IPS-18a (cell line): ENCODE measurements around the gene PRXL2B.

ENCODE experiments used
- H3K27ac ChIP-seq: one replicate; pipeline ENCODE4 v1.5.1; 2013; ENCODE audit warnings: low read length
- H3K27me3 ChIP-seq: one replicate; pipeline ENCODE4 v1.6.1; 2013; ENCODE audit warnings: mild to moderate bottlenecking, low read length; ENCODE audit not compliant: control insufficient read depth, insufficient read depth
- H3K36me3 ChIP-seq: one replicate; pipeline ENCODE4 v1.6.1; 2013; ENCODE audit warnings: low read depth, low read length; ENCODE audit not compliant: control insufficient read depth
- H3K4me1 ChIP-seq: one replicate; pipeline ENCODE4 v1.6.1; 2013; ENCODE audit warnings: low read depth, low read length; ENCODE audit not compliant: control insufficient read depth
- H3K4me3 ChIP-seq: one replicate; pipeline ENCODE4 v1.5.1; 2013; ENCODE audit warnings: low read length
- H3K9ac ChIP-seq: one replicate; pipeline ENCODE4 v1.6.1; 2013; ENCODE audit warnings: mild to moderate bottlenecking, low read length, moderate library complexity
- H3K9me3 ChIP-seq: one replicate; pipeline ENCODE4 v1.6.1; 2013; ENCODE audit warnings: low read depth, low read length; ENCODE audit not compliant: control insufficient read depth

The PRXL2B gene

DNA sequence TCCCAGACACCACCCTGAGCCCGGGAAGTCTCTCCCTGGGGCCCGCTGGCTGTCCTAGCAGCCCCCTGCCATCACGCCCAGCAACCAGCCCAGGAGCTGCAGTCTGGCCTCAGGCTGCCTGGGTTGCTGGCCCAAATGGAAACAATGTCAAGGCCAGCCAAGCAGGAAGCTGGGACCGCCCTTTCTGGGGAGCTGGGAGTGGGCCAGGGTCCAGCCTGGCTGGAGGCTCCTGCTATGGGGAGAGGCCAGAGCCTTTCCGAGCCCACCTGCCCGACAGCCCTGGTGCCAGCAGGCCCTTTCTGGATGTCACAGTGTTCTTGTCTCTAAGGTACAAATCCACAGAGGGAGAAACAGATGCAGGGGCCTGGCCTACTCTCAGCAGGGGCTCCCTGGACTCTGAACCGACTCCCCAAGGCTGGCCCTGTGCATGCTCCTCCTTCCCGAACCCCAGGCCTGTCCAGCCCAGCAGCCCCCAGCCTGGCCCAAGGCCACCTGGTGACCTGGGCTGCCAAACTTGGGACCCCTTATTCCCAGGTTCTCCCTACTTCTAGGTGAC is 47.4 kb downstream of the PRXL2B start:
- H3K36me3 ChIP-seq = no peaks in the 10 kb centered on the region
- no peak overlapping the region for H3K27ac ChIP-seq
- H3K4me3 ChIP-seq = no peak overlapping the region
- no peak overlapping the region for H3K9ac ChIP-seq
- peaks cover 9% of the 10 kb centered on the region for H3K4me1 ChIP-seq
- peaks cover 3% of the 10 kb centered on the region for H3K9me3 ChIP-seq
- H3K27me3 ChIP-seq = peaks cover 40% of the 10 kb centered on the region

DNA sequence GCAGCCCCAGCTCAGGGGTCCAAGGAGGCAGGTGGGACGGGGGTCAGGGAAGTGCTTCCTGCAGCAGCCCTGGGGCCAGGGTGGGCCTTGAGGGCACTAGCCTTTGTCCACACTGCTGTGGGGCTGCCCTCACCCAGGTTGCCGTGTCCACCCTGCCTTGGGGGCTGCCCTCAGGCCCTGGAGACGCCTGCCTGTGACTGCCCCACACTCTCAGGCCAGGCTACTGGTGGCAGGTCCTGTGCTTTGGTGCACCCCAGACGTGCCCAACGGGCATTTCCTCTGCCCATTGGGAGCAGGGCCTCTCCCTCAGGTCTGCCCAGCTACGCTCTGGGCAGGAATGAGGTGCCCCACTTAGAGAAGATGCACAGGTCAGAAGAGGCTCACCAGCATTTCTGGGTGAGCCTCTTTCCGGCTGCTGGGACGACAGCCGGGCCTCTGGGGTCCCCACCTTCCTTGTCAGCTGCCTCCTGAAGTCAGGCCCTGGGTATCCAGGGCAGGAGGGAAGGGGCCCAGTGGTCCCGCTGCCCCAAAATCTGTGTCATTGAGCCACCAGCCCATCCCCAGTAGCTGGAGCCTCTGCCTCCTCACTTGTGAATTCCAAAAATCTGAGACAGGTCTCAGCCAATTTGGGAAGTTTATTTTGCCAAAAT is 48.9 kb downstream of the PRXL2B start:
- Histone ChIP-seq H3K36me3 (no peaks in the 10 kb centered on the region), H3K27ac (no peak overlapping the region), H3K27me3 (peaks cover 31% of the 10 kb centered on the region), H3K9me3 (peaks cover 3% of the 10 kb centered on the region), H3K4me3 (no peak overlapping the region), H3K4me1 (peaks cover 9% of the 10 kb centered on the region), H3K9ac (no peak overlapping the region)

DNA sequence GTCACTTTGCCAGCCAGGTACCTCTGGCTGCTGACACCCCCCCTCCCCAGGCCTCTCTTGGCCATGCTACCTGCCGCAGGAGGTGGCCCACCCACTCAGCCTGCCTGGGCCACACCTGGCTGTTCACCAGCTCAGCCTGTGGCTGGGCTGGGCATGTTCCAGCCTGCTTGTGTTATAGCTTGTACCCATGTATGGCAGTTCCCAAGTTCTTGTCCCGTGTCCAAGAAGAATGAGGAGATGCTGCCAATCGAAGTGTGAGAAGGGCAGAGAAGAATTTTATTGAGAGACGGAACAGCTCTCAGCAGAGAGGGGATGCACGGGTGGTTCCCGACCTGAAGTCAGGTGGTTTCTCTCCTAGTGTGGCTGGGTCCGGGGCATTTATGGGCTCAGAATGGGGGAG is 50.2 kb downstream of the PRXL2B start:
- Histone ChIP-seq H3K4me1 (peaks cover 9% of the 10 kb centered on the region), H3K4me3 (no peak overlapping the region), H3K36me3 (no peaks in the 10 kb centered on the region), H3K9ac (no peak overlapping the region), H3K27ac (no peak overlapping the region), H3K9me3 (peaks cover 3% of the 10 kb centered on the region), H3K27me3 (peaks cover 21% of the 10 kb centered on the region)

DNA sequence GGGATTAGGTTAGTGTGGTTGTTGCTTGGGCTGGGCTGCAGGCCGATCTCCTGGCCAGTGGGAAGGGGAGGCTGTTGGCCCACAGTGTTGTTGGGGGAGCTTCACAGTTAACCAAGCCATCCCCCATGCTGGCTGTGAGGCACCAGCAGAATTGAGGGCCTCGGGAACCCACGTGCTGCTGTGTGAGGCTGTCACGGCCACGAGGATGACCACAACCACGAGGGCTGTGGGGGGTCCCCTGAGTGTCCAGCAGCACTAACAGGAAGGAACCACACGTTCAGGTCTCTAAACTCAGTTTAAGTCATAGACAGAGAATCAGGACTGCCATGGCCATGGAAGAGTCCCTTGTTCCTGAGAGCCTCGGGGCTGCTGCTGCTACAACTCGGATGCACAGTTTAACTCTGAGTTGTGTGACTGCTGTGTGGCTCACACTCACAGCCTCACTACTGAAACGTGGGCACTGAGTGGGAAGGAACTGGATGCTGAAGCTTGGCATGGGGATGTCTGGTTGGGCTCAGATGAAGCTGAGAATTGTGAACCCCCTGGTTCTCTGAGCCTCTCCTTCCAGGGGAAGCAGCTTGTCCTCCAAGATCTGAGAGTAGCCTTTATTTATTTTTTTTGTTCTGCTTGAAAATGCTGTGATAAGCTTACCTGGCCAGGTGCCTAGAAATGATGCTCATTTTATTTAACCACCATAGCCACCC is 51.0 kb downstream of the PRXL2B start:
- Histone ChIP-seq H3K9me3 (peaks cover 3% of the 10 kb centered on the region), H3K4me3 (no peak overlapping the region), H3K4me1 (peaks cover 4% of the 10 kb centered on the region), H3K36me3 (no peaks in the 10 kb centered on the region), H3K27ac (no peak overlapping the region), H3K27me3 (peaks cover 21% of the 10 kb centered on the region), H3K9ac (no peak overlapping the region)

DNA sequence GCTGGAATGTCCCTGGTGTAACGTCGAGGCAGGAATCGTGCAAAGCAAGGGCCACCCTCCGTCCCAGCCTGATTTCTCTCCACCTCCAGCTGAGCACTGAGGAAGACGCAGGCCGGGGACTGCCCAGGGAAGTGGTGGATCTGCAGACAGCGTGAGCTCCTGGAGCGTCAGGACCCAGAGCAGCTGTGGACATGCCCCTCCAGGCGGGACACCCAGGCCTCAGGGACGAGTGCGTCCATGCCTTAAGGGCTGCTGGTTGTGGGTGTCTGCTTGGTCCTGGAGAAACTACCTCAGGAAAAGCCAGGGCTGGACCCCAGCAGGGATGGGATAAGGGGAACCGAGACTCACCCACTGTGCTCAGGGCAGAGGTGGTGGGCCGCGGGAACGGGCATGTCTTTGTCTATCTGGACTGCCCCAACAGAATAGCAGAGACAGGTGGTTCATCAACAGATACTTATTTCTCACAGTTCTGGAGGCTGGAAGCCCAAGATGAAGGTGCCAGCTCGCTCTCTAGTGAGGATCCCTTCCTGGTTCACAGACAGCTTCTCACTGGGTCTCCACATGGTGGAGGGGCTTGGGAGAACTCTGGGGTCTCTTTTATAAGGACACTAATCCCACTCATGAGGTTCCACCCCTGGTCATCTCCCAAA is 52.0 kb downstream of the PRXL2B start:
- H3K9me3 ChIP-seq = peaks cover 3% of the 10 kb centered on the region
- no peaks in the 10 kb centered on the region for H3K4me1 ChIP-seq
- peaks cover 21% of the 10 kb centered on the region for H3K27me3 ChIP-seq
- H3K36me3 ChIP-seq = no peaks in the 10 kb centered on the region
- no peak overlapping the region for H3K4me3 ChIP-seq
- no peak overlapping the region for H3K9ac ChIP-seq
- H3K27ac ChIP-seq = no peak overlapping the region

DNA sequence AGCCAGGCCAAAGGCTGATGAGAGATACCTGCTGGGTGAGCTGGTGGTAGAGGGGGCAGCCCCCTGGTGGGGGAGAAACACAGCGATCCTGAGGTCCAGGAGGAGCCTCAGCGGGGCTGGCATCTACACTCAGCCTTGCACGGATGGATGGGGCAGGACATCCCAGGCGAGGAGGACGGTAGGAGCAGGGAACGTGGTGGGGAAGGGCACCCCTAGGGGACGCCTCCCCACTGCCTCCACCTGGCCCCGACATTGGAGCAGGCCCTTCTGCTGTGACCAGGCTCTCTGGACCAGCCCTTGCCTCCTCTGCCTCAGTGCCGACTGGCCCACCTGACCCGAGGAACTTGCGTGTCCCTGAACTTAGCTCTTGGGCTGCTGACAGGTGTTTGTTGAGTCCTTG is 52.6 kb downstream of the PRXL2B start:
- H3K9me3 ChIP-seq = peaks cover 3% of the 10 kb centered on the region
- H3K27ac ChIP-seq = no peak overlapping the region

DNA sequence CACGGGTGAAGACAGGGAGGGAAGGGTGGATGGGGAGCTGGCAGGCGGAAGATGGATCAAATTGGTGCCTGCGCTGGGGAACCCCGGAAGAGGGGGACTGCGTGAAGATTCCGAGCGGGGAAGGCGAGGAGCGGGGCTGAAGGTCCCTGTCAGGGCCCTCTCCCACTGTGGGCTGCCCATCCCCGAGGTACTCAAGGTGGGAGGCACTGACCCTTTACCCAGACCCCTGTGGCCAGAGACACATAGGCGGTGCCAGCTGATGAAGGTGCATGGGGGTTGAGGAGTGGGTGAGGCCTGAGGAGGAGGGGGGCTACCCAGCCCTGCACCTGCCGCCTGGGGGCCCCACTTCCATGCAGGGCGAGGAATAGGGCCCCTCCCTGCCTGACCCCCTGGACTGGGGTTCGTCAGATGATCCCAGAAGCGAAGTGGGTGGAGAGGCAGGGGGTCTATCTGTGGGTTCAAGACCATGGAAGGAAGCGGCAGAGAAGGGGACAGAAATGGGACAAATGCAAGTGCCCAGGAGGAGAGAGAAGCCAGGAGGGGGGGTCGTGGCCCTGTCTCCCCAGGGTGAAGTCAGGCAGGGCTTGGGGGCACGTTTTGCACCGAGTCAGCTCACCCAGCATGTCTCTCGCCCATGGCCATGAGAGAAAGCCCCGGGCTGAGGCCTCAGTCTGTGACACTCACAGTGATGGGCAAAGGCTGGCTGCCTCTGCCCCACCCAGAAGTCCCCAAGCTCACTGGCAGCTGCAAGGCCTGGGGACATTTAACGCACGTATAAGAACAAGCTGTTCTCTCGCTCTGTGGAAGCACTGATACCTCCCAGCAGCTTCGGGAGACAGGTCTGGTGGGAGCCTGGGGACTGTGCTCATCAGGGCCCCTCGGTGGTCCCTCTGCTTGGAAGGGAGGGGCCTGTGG is 53.3 kb downstream of the PRXL2B start:
- Histone ChIP-seq H3K27ac (no peak overlapping the region), H3K36me3 (no peaks in the 10 kb centered on the region), H3K27me3 (peaks cover 21% of the 10 kb centered on the region), H3K9ac (no peak overlapping the region), H3K4me1 (no peaks in the 10 kb centered on the region), H3K9me3 (peaks cover 3% of the 10 kb centered on the region), H3K4me3 (no peak overlapping the region)

More for the DNA sequence above, 52.6 kb downstream of the PRXL2B start:
- no peak overlapping the region for H3K9ac ChIP-seq
- no peaks in the 10 kb centered on the region for H3K4me1 ChIP-seq
- H3K4me3 ChIP-seq = no peak overlapping the region
- peaks cover 21% of the 10 kb centered on the region for H3K27me3 ChIP-seq
- no peaks in the 10 kb centered on the region for H3K36me3 ChIP-seq

DNA sequence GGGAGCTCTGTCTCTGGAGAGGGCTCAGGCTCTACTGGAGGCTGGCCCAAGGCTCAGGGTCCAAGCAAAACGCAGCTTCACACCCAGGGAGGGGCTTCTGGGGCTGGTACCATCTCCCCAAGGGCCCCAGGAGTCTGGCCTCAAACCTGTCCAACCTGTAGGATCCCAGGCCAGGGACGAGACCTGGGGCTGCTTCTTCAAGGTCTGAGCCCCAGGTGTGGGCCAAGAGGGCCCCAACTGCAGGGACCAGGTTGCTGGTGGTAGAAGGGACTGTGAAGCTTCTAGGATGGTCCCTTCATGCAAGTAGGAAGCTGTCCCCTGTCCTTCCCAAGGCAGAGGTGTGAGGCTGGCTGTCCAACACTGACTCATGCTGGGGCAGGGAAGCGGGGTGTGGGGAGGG is 54.0 kb downstream of the PRXL2B start:
- Histone ChIP-seq H3K27me3 (peaks cover 21% of the 10 kb centered on the region), H3K36me3 (no peaks in the 10 kb centered on the region), H3K27ac (no peak overlapping the region), H3K9me3 (peaks cover 3% of the 10 kb centered on the region), H3K9ac (no peak overlapping the region), H3K4me1 (no peaks in the 10 kb centered on the region), H3K4me3 (no peak overlapping the region)
